Activated CD8-positive, alpha-beta memory T cell treated with anti-CD3 and anti-CD28 coated beads for 48 hours (primary cell): ENCODE data around the gene ADGRL1.
A peak's percentile ranks its signal among the peaks of the same experiment; 100 is the strongest.
"Not testable (repeated sequence)": the region's sequence is repeated elsewhere in the genome, so short reads cannot be mapped to it uniquely, and the experiment has no call there.

Experiments
- DNase-seq, 3 experiments: peaks; one replicate each; pipeline ENCODE4 v3.0.0-alpha.2; 2020; ENCODE audit warnings: low read depth in 2 of 3, low spot score in 2 of 3

Gene ADGRL1

DNA sequence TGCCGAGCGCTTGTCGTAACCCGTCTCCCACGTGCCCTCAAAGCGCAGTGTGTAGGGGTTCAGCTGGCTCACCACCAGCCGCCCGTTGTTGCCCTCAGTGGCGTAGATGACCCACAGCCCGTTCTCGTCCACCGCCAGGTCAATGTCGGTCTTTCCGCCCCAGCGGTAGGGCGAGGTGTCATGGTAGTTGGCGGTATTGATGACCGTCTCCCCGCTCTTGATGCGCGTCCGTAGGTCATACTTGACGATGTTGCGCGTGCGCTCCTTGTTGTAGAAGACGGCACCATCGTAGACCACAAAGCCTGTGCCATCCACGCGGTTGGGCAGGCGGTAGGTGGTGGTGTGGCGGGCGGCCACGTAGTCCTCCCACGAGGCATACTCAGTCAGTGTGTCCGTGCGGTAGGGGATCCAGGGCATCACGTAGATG lies 43.1 kb downstream of the ADGRL1 start:
- no peak for DNase-seq

DNA sequence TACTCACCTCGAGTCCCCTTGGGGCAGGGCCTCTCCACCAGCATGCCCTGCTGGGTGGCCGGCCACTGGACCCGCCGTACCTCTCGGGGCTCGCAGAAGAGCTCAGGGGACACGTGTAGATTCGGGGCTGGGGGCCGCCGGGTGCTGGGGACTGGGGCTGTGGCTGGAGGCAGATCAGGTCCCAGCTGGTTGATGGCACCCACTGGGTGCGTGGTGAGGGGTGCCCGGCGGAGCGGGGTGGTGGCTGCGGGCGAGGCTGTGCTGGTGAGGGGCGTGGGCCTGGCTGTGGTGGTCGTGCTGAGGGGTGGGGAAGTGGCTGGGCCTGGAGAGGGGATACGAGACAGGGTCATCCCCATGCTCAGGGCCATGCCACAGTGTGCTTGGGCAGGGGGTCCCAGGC lies 44.7 kb downstream of the ADGRL1 start:
- DNase-seq, result no peak

GRCh38 chr19:14160017-14160703 lies 45.8 kb downstream of the ADGRL1 start:
- DNase-seq, result no peak

- no peak for DNase-seq
These were observed 46.9 kb downstream of the ADGRL1 start for GRCh38 chr19:14159059-14159458.

- DNase-seq, result no peak
These were observed 47.5 kb downstream of the ADGRL1 start for GRCh38 chr19:14158276-14159023.

- DNase-seq, result no peak
These were observed 48.8 kb downstream of the ADGRL1 start for GRCh38 chr19:14156971-14157717.

GRCh38 chr19:14156122-14156521 lies 49.8 kb downstream of the ADGRL1 start:
- no peak for DNase-seq

GRCh38 chr19:14155371-14155770 lies 50.6 kb downstream of the ADGRL1 start:
- DNase-seq, result no peak

GRCh38 chr19:14152713-14153112 lies 53.3 kb downstream of the ADGRL1 start:
- no peak for DNase-seq

DNA sequence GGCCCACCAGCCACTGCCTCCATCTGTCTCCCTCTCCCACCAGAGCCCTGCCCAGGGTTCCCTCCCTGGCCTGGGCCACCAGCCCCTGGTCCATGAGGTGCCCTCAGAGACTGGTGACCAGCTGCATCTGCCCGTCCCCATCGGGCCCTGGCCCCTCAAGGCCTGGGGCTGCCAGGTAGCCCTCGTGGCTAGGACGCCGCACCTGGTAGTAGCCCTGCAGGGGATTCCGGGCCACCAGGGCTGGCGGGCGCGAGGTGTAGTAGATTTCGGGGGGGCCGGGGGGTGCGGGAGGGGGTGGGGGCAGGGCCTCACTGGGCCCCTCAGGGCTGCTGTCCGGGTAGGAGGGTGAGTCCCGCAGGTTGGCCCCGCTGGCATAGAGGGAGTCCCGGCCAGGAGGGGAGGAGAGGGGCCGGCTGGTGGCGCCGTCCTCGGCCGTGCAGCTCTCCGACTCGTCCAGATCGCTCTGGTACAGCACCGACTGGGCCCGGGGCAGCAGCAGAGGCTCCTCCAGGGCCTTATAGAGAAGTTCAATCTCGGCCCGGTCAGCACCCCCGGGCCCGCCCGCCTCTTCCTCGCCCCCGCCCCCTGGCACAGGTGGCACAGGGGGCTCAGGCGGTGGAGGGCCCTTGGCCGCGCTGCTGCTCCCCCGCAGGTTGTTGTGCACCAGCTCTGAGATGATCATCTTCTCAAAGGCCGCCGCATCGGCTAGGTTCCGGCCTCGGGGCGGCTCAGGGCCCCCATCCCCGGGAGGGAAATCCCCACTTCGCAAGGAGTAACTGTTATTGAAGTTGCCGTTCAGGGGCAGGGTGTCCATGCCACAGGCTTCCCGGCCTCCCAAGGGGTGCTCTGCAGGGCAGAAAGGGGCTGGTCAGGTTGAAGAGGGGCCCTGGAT lies 55.0 kb downstream of the ADGRL1 start:
- no peak for DNase-seq

- DNase-seq, result no peak
These were observed 55.8 kb downstream of the ADGRL1 start for GRCh38 chr19:14150041-14150769.

DNA sequence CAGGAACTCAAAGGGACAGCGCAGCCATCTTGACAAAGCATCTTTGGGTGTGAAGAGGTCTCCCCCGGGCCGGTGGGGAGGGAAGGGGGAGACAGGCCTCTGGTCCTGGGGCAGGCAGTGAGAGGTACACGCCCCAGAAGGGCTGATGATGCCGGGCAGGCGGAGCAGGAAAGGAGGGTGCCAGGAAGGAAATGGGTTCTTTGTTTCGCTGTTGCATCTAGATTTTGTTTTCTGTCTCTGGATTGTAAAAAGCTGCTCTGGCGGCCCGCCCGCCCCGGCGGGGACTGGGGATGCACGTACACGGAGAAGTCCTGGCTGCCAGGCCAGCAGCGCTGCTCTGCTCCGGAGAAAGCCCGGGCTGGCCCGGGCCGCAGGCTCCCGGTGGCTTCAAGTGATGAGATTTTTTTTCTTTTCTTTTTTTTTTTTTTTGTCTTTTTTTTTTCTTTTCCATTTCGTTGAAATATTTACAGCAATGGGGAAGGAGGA lies 56.4 kb downstream of the ADGRL1 start:
- DNase-seq, result peak in 1 of 3 experiments; percentile 29

GRCh38 chr19:14148751-14149410 lies 57.1 kb downstream of the ADGRL1 start:
- no peak for DNase-seq

GRCh38 chr19:14147797-14148605 lies 58.0 kb downstream of the ADGRL1 start:
- no peak for DNase-seq

DNA sequence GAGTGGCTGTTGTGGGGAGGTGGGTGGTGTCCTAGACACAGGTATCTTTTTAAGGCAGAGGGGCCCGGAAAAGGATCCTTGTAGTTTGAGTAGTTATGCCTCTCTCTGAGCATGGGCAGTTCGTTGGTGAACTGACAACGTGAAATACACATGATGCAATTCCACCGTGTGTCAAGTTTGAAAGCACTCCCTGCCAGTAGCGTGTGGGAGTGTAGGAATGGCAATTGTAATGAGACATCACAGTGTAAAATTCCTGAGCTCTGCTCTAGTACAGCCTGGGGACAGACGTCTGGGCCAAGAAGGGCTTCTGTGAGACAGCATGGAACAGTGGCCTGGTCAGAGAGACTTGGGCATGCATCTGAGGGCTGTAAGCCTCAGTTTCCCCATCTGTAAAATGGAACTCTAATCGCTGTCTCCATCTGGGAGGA lies 59.2 kb downstream of the ADGRL1 start:
- no peak for DNase-seq

DNA sequence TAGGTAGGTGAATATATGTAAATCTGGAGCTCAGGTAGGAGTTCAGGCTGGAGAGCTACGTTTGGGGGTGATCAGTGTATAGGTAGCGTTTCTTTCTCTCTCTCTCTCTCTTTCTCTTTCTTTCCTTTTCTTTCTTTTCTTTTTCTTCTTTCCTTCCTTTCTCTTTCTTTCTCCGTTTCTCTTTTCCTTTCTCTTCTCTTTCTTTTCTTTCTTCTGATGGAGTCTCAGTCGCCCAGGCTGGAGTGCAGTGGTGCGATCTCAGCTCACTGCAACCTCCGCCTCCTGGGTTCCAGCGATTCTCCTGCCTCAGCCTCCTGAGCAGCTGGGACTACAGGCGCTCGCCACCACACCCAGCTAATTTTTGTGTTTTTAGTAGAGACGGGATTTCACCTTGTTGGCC lies 59.8 kb downstream of the ADGRL1 start:
- DNase-seq, result not testable (repeated sequence)

GRCh38 chr19:14145381-14145780 lies 60.6 kb downstream of the ADGRL1 start:
- DNase-seq, result no peak

- no peak for DNase-seq
These were observed 63.4 kb downstream of the ADGRL1 start for GRCh38 chr19:14142262-14143190.
